H1 (cell line): ENCODE measurements around the gene CORO2B. TPM values are rescaled to one million over a fixed set of nuclear protein-coding genes. Genes with fewer than 3 reads are reported as not detected.

ENCODE experiments used
- ASH2L ChIP-seq: fragments of 200-600, 300-600 bp; sonication (generic); IDR thresholded peaks from one replicate; pipeline ENCODE4 v1.7.1; 2017; ENCODE audit warnings: low read length
- JUND ChIP-seq: IDR thresholded peaks from 2 replicates; pipeline ENCODE4 v1.6.1; 2011; ENCODE audit warnings: mild to moderate bottlenecking, improper control_type of control experiment, low read length
- KDM4A ChIP-seq: IDR thresholded peaks from one replicate; pipeline ENCODE4 v1.7.1; 2012; ENCODE audit warnings: low read depth, mild to moderate bottlenecking, moderate library complexity, low read length, inconsistent platforms; ENCODE audit not compliant: severe bottlenecking
- MAX ChIP-seq: IDR thresholded peaks from 2 replicates; pipeline ENCODE4 v1.6.1; 2012; ENCODE audit warnings: inconsistent platforms
- NRF1 ChIP-seq: IDR thresholded peaks from 2 replicates; pipeline ENCODE4 v1.6.1; 2011; ENCODE audit warnings: mild to moderate bottlenecking, low read depth, low read length, improper control_type of control experiment
- POU5F1 ChIP-seq: IDR thresholded peaks from 2 replicates; pipeline ENCODE4 v1.6.1; 2011; ENCODE audit warnings: low read depth, mild to moderate bottlenecking, low read length, moderate library complexity
- RBBP5 ChIP-seq: IDR thresholded peaks from 2 replicates; pipeline ENCODE4 v1.7.1; 2012; ENCODE audit warnings: low read depth, mild to moderate bottlenecking, inconsistent platforms, low read length, moderate library complexity, borderline replicate concordance
- RFX5 ChIP-seq: IDR thresholded peaks from 2 replicates; pipeline ENCODE4 v1.6.1; 2011; ENCODE audit warnings: low read depth, low read length, improper control_type of control experiment, borderline replicate concordance
- SIN3A ChIP-seq, 2 experiments: IDR thresholded peaks in 1 of 2; conservative IDR thresholded peaks in 1 of 2; 2 replicates each; pipeline ENCODE4 v1.6.1; 2011 to 2012; ENCODE audit warnings: low read length in 2 of 2, improper control_type of control experiment in 1 of 2, low read depth in 1 of 2, mild to moderate bottlenecking in 1 of 2
- SIRT6 ChIP-seq: IDR thresholded peaks from one replicate; pipeline ENCODE4 v1.7.1; 2012; ENCODE audit warnings: low read length, inconsistent platforms
- polyA plus RNA-seq, 7 experiments: library from polyadenylated mRNA; depleted of rRNA in 3 of 7; stranded (reverse) in 5 of 7; unstranded in 2 of 7; fragments of >200 nt in 5 of 7; fragments of 200-250 nt in 2 of 7; gene quantifications; 1 replicate in 5 of 7; 2 replicates in 1 of 7; 4 replicates in 1 of 7; pipeline versions ENCODE4 v1.2.1 to v1.2.3, GENCODE V29; 2011 to 2013; ENCODE audit warnings: missing spikeins in 2 of 7, mixed read lengths in 2 of 7
- total RNA-seq: library from RNA; stranded (reverse); fragmentation: NEBNext Ultra II Directional; extraction: Animal tissue kit (Norgen Biotek cat#: 25700); gene quantifications from 2 replicates; pipeline ENCODE4 v1.2.1, GENCODE V29; 2021
- TF ChIP-seq, protein P1 (sequence below): IDR thresholded peaks from 2 replicates; pipeline ENCODE4 v1.6.1; 2011; ENCODE audit warnings: low read length, improper control_type of control experiment

Gene CORO2B
- total and polyA plus RNA-seq, 2 of the 8 experiments (the other 6 are each of a cell fraction or from before 2014, with no cell fraction given): 3.4 to 6.7 TPM

GRCh38 chr15:68667800-68668625 lies 89.2 kb downstream of the CORO2B start (continued):
- TF ChIP-seq KDM4A (no peak), JUND (no peak), RFX5 (no peak), SIRT6 (no peak), ASH2L (no peak), SIN3A (conservative IDR thresholded peaks at IDR 0.05 in 1 of 2, IDR thresholded peaks at IDR 0.05 in 1 of 2; ENCODE audit: low read depth in 1 of 2, low read length in 2 of 2) (no peak), MAX (no peak), RBBP5 (no peak), POU5F1 (no peak), NRF1 (no peak)
- TF ChIP-seq, protein P1, sequence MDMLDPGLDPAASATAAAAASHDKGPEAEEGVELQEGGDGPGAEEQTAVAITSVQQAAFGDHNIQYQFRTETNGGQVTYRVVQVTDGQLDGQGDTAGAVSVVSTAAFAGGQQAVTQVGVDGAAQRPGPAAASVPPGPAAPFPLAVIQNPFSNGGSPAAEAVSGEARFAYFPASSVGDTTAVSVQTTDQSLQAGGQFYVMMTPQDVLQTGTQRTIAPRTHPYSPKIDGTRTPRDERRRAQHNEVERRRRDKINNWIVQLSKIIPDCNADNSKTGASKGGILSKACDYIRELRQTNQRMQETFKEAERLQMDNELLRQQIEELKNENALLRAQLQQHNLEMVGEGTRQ: no peak
